K562 (cell line): ENCODE results near the gene NDRG3. TPM values are rescaled to one million over a fixed set of nuclear protein-coding genes. Genes with fewer than 3 reads are reported as not detected.
A peak's percentile ranks its signal among the peaks of the same experiment; 100 is the strongest.

Experiments used
- ARID1B ChIP-seq: fragments of 450-650 bp; IDR thresholded peaks from 2 replicates; pipeline ENCODE4 v1.6.1; 2016; ENCODE audit warnings: antibody characterized with exemption, mild to moderate bottlenecking, inconsistent platforms
- CEBPG ChIP-seq, 3 experiments: fragments of 200-800 bp in 1 of 3; sonication (Bioruptor generic) in 1 of 3; sonication (generic) in 1 of 3; formaldehyde crosslinking in 1 of 3; IDR thresholded peaks in 2 of 3; conservative IDR thresholded peaks in 1 of 3; 2 replicates each; pipeline versions ENCODE4 v1.6.1 to v1.8.0; 2016 to 2022; ENCODE audit warnings: missing compliant biosample characterization in 2 of 3, missing genetic modification characterization in 2 of 3, mild to moderate bottlenecking in 1 of 3, missing genetic modification reagents in 1 of 3
- CXXC5 ChIP-seq: fragments of 250-450 bp; sonication (Bioruptor Pico); IDR thresholded peaks from 2 replicates; pipeline ENCODE4 v1.8.0; 2022; ENCODE audit warnings: inconsistent platforms, mild to moderate bottlenecking, moderate library complexity
- ESRRB ChIP-seq: fragments of 250-450 bp; sonication (Bioruptor Pico); IDR thresholded peaks from 2 replicates; pipeline ENCODE4 v1.5.0; 2020; ENCODE audit warnings: mild to moderate bottlenecking, moderate library complexity, borderline replicate concordance
- FIP1L1 ChIP-seq: fragments of 200-400 bp; formaldehyde crosslinking; IDR thresholded peaks from 2 replicates; pipeline ENCODE4 v1.6.1; 2018; ENCODE audit warnings: mild to moderate bottlenecking, low read depth, low read length; ENCODE audit not compliant: poor library complexity, severe bottlenecking
- FOS ChIP-seq: IDR thresholded peaks from 3 replicates; pipeline ENCODE4 v1.6.1; 2011; ENCODE audit not compliant: insufficient read length; ENCODE audit errors: extremely low read depth
- GTF2B ChIP-seq: IDR thresholded peaks from 2 replicates; pipeline ENCODE4 v1.6.1; 2011; ENCODE audit not compliant: insufficient read length; ENCODE audit errors: extremely low read depth
- GTF2F1 ChIP-seq: IDR thresholded peaks from 2 replicates; pipeline ENCODE4 v1.6.1; 2011; ENCODE audit warnings: low read depth, low read length, improper control_type of control experiment
- HMGN3 ChIP-seq: IDR thresholded peaks from 2 replicates; pipeline ENCODE4 v1.6.1; 2011; ENCODE audit warnings: borderline replicate concordance, low read depth, mild to moderate bottlenecking, mixed read lengths, low read length; ENCODE audit not compliant: insufficient read length; ENCODE audit errors: extremely low read depth
- NRF1 ChIP-seq, 2 experiments: fragments of 450-650 bp; IDR thresholded peaks in 1 of 2; conservative IDR thresholded peaks in 1 of 2; 2 replicates each; pipeline ENCODE4 v1.6.1; 2014; ENCODE audit warnings: mild to moderate bottlenecking in 2 of 2
- PHF20 ChIP-seq: fragments of 450-650 bp; IDR thresholded peaks from 2 replicates; pipeline ENCODE4 v1.6.1; 2018; ENCODE audit not compliant: partially characterized antibody
- POLR2AphosphoS5 ChIP-seq: IDR thresholded peaks from 2 replicates; pipeline ENCODE4 v1.6.1; 2011; ENCODE audit warnings: mild to moderate bottlenecking, low read depth, low read length, moderate library complexity; ENCODE audit not compliant: control insufficient read depth, insufficient read depth
- POLR2H ChIP-seq: IDR thresholded peaks from 2 replicates; pipeline ENCODE4 v1.6.1; 2016; ENCODE audit warnings: missing genetic modification characterization, low read depth, mild to moderate bottlenecking, control low read depth, missing compliant biosample characterization, moderate library complexity
- PRPF4 ChIP-seq: fragments of 200-400 bp; formaldehyde crosslinking; IDR thresholded peaks from one replicate; pipeline ENCODE4 v1.6.1; 2017; ENCODE audit warnings: low read length, low read depth, mild to moderate bottlenecking; ENCODE audit not compliant: insufficient read depth, poor library complexity, severe bottlenecking
- SOX6 ChIP-seq: fragments of 450-650 bp; IDR thresholded peaks from 2 replicates; pipeline ENCODE4 v1.6.1; 2014; ENCODE audit warnings: mild to moderate bottlenecking
- SP1 ChIP-seq: sonication (generic); formaldehyde crosslinking; IDR thresholded peaks from 2 replicates; pipeline ENCODE4 v1.8.1; 2022; ENCODE audit warnings: mild to moderate bottlenecking, missing genetic modification reagents
- TEAD1 ChIP-seq, 2 experiments: fragments of 450-650 bp in 1 of 2; sonication (generic) in 1 of 2; formaldehyde crosslinking; IDR thresholded peaks; 2 replicates each; pipeline versions ENCODE4 v1.4.0 to v1.8.0; 2020 to 2022; ENCODE audit warnings: mild to moderate bottlenecking in 2 of 2, missing genetic modification reagents in 1 of 2
- TRIM24 ChIP-seq, 2 experiments: fragments of 450-650 bp; IDR thresholded peaks; 2 replicates each; pipeline ENCODE4 v1.6.1; 2016
- UBTF ChIP-seq, 2 experiments: IDR thresholded peaks; 2 replicates each; pipeline ENCODE4 v1.6.1; 2012; ENCODE audit warnings: improper control_type of control experiment in 2 of 2, low read depth in 2 of 2, low read length in 2 of 2, borderline replicate concordance in 1 of 2
- XRCC5 ChIP-seq: fragments of 200-400 bp; formaldehyde crosslinking; IDR thresholded peaks from 2 replicates; pipeline ENCODE4 v1.6.1; 2017; ENCODE audit warnings: low read depth, mild to moderate bottlenecking, low read length
- ZBTB12 ChIP-seq: fragments of 250-450 bp; sonication (Bioruptor Pico); IDR thresholded peaks from 2 replicates; pipeline ENCODE4 v1.4.0; 2020
- ZNF175 ChIP-seq: fragments of 200-800 bp; sonication (Bioruptor generic); IDR thresholded peaks from 2 replicates; pipeline ENCODE4 v1.6.1; 2016; ENCODE audit warnings: low read depth, mild to moderate bottlenecking, missing genetic modification characterization, missing compliant biosample characterization
- ZNF24 ChIP-seq: fragments of 450-650 bp; IDR thresholded peaks from 2 replicates; pipeline ENCODE4 v1.6.1; 2016
- polyA plus RNA-seq, 8 experiments: library from polyadenylated mRNA; depleted of rRNA in 4 of 8; stranded (reverse) in 5 of 8; unstranded in 3 of 8; fragments of >200 nt; fragmentation: Nextera tagmentation in 2 of 8; fragmentation: Illumina TruSeq in 1 of 8; extraction: Ambion mirVana in 2 of 8; extraction: Trizol in 1 of 8; gene quantifications; 2 replicates each; pipeline versions ENCODE4 v1.2.1 to v1.2.3, GENCODE V29; 2011 to 2014; ENCODE audit warnings: inconsistent platforms in 1 of 8, missing spikeins in 1 of 8
- total RNA-seq, 7 experiments: library from RNA; depleted of rRNA in 6 of 7; stranded (reverse); fragments of >200 nt in 6 of 7; fragmentation: Illumina TruSeq in 2 of 7; extraction: Trizol in 2 of 7; gene quantifications; 2 replicates each; pipeline versions ENCODE4 v1.2.1 to v1.2.3, GENCODE V29; 2011 to 2021; ENCODE audit warnings: low replicate concordance in 1 of 7

NDRG3 gene
- total and polyA plus RNA-seq, 9 of the 15 experiments (the other 6 are each of a cell fraction or from before 2014, with no cell fraction given): 14.6 to 39.4 (median 24.4) TPM

- TF ChIP-seq SP1 (CRISPR knock-in tag) (peak; percentile 96), SOX6 (peak; percentile 27; the same call in 1 of the 2 replicates), ZNF175 (peak; percentile 80), HMGN3 (peak; percentile 81), CEBPG (CRISPR knock-in tag; IDR thresholded peaks at IDR 0.05) (peak; percentile 59; the same call in 1 of the 2 replicates), CEBPG (tag; conservative IDR thresholded peaks at IDR 0.05 in 1 of 2, IDR thresholded peaks at IDR 0.05 in 1 of 2) (no peak), PRPF4 (no peak), UBTF (IDR thresholded peaks at IDR 0.05; ENCODE audit: borderline replicate concordance in 1 of 2, low read depth in 2 of 2, low read length in 2 of 2) (peak; percentile 16 to 50; a peak in 1 of 4 replicates), ESRRB (CRISPR knock-in tag) (no peak), CXXC5 (CRISPR knock-in tag) (peak; percentile 89), GTF2B (peak; percentile 30), FIP1L1 (no peak), PHF20 (peak; percentile 62), GTF2F1 (peak; percentile 85; the same call in 1 of the 2 replicates), POLR2AphosphoS5 (peak; percentile 81), ZNF24 (no peak), ARID1B (peak; percentile 42), FOS (peak; percentile 29), POLR2H (tag) (peak; percentile 90), NRF1 (conservative IDR thresholded peaks at IDR 0.05 in 1 of 2, IDR thresholded peaks at IDR 0.05 in 1 of 2) (peak; percentile 93 to 95), XRCC5 (peak; percentile 58), TEAD1 (CRISPR knock-in tag; IDR thresholded peaks at IDR 0.05) (peak in 1 of 2 experiments; percentile 19; a peak in 1 of 4 replicates), TRIM24 (IDR thresholded peaks at IDR 0.05) (no peak), ZBTB12 (CRISPR knock-in tag) (peak; percentile 93)
Observed at GRCh38 chr20:36605399-36606157, 140.3 kb downstream of the NDRG3 start, which contains the start of gene RAB5IF (continued).
